Left lung (tissue), 10 donors: ENCODE results near the gene DPYD. TPM values are rescaled to one million over a fixed set of nuclear protein-coding genes. Genes with fewer than 3 reads are reported as not detected.

Experiments
- ATAC-seq: fragments of 200-7000 bp; cut with Tn5 transposase; one replicate; pipeline ENCODE4 v1.9.1; 2020; ENCODE audit warnings: moderate library complexity
- DNase-seq, 4 donors: peaks; one replicate each; pipeline ENCODE4 v3.0.0-alpha.2; 2013 to 2020
- H3K27ac ChIP-seq, 2 donors: fragments of 200-600 bp; sonication (generic) in 1 of 2; one replicate each; pipeline versions ENCODE4 v1.5.0 to v1.8.0; 2020 to 2021
- H3K27me3 ChIP-seq, 2 donors: fragments of 200-600 bp; sonication (generic) in 1 of 2; one replicate each; pipeline versions ENCODE4 v1.5.0 to v1.8.0; 2020 to 2021
- H3K36me3 ChIP-seq, 2 donors: fragments of 200-600 bp; sonication (generic) in 1 of 2; one replicate each; pipeline versions ENCODE4 v1.5.0 to v1.8.0; 2020 to 2021
- H3K4me1 ChIP-seq, 2 donors: fragments of 200-600 bp; one replicate each; pipeline ENCODE4 v1.8.0; 2021
- H3K4me3 ChIP-seq, 2 donors: fragments of 200-600 bp; sonication (generic) in 1 of 2; one replicate each; pipeline versions ENCODE4 v1.5.0 to v1.8.0; 2020 to 2021; ENCODE audit warnings: mild to moderate bottlenecking in 1 of 2
- H3K9me3 ChIP-seq, 2 donors: fragments of 200-600 bp; sonication (generic) in 1 of 2; one replicate each; pipeline versions ENCODE4 v1.5.0 to v1.8.0; 2020 to 2021
- CTCF ChIP-seq, 2 donors: fragments of 200-600 bp; sonication (generic) in 1 of 2; IDR thresholded peaks; one replicate each; pipeline versions ENCODE4 v1.5.0 to v1.8.0; 2021; ENCODE audit warnings: antibody characterized with exemption in 2 of 2
- intact Hi-C, 2 donors: fragments of 100-400 bp; cut with DNase I; formaldehyde crosslinking; loops; one replicate each; pipeline versions ENCODE4 v1.11.2 to v1.14.2; 2022
- polyA plus RNA-seq, 6 donors: library from polyadenylated mRNA; unstranded; fragments of 120-200 nt; gene quantifications; one replicate each; pipeline ENCODE4 v1.2.1, GENCODE V29; 2013; ENCODE audit not compliant: insufficient read length in 6 of 6
- total RNA-seq, 2 donors: library from RNA; stranded (reverse); fragmentation: NEBNext Ultra II Directional; extraction: Animal tissue kit (Norgen Biotek cat#: 25700); gene quantifications; one replicate each; pipeline ENCODE4 v1.2.1, GENCODE V29; 2021
- donor health status: DM: no; HTN: yes; CAD: no.
- donor health status: DM: no; HTN: no; CAD: no.

The DPYD gene
- total and polyA plus RNA-seq, 8 donors: 21.4 to 106 (median 26.1) TPM

- Histone ChIP-seq H3K4me1 (no peaks in the 10 kb centered on the region), H3K4me3 (no peak overlapping the region), H3K9me3 (no peaks in the 10 kb centered on the region), H3K27ac (no peak overlapping the region), H3K27me3 (no peaks in the 10 kb centered on the region), H3K36me3 (peaks cover 0 to 6% of the 10 kb centered on the region in 2 donors)
- no peak for DNase-seq
- intact Hi-C loops: no loop called here
- no peak for TF ChIP-seq CTCF (IDR thresholded peaks at IDR 0.05)
- no peak for ATAC-seq
These were observed 769.2 kb downstream of the DPYD start for GRCh38 chr1:97151651-97152050.

GRCh38 chr1:97145321-97145956 lies 775.4 kb downstream of the DPYD start:
- Histone ChIP-seq H3K9me3 (no peaks in the 10 kb centered on the region), H3K4me1 (no peaks in the 10 kb centered on the region), H3K27ac (no peak overlapping the region), H3K36me3 (no peaks in the 10 kb centered on the region), H3K27me3 (no peaks in the 10 kb centered on the region), H3K4me3 (no peak overlapping the region)
- ATAC-seq (no peak), DNase-seq (no peak)
- intact Hi-C loops: no loop called here
- no peak for TF ChIP-seq CTCF (IDR thresholded peaks at IDR 0.05)

GRCh38 chr1:97144527-97144926 lies 776.3 kb downstream of the DPYD start:
- no peak for ATAC-seq
- no peaks in the 10 kb centered on the region for H3K27me3 ChIP-seq

GRCh38 chr1:97143236-97143882 lies 777.5 kb downstream of the DPYD start:
- no peaks in the 10 kb centered on the region for H3K9me3 ChIP-seq
- H3K27ac ChIP-seq: no peak overlapping the region
- no peak for ATAC-seq
- no peak overlapping the region for H3K4me3 ChIP-seq
- no peaks in the 10 kb centered on the region for H3K4me1 ChIP-seq
- no peak for DNase-seq
- no peaks in the 10 kb centered on the region for H3K36me3 ChIP-seq
- intact Hi-C loops: no loop called here
- TF ChIP-seq CTCF (IDR thresholded peaks at IDR 0.05): no peak
- H3K27me3 ChIP-seq: no peaks in the 10 kb centered on the region

More at GRCh38 chr1:97144527-97144926, 776.3 kb downstream of the DPYD start:
- Histone ChIP-seq H3K27ac (no peak overlapping the region), H3K4me1 (no peaks in the 10 kb centered on the region), H3K36me3 (no peaks in the 10 kb centered on the region), H3K9me3 (no peaks in the 10 kb centered on the region), H3K4me3 (no peak overlapping the region)
- TF ChIP-seq CTCF (IDR thresholded peaks at IDR 0.05): no peak
- no peak for DNase-seq
- intact Hi-C loops: no loop called here

GRCh38 chr1:97140611-97141010 lies 780.2 kb downstream of the DPYD start:
- no peaks in the 10 kb centered on the region for H3K27me3 ChIP-seq
- no peak for ATAC-seq
- no peaks in the 10 kb centered on the region for H3K4me1 ChIP-seq
- no peak for TF ChIP-seq CTCF (IDR thresholded peaks at IDR 0.05)
- no peaks in the 10 kb centered on the region for H3K36me3 ChIP-seq
- no peaks in the 10 kb centered on the region for H3K9me3 ChIP-seq
- no peak overlapping the region for H3K27ac ChIP-seq
- H3K4me3 ChIP-seq: no peak overlapping the region
- no peak for DNase-seq
- intact Hi-C loops: no loop called here
